Lower leg skin (tissue), 3 donors: ENCODE results near the gene SLC35A3.
"Not testable (repeated sequence)": the region's sequence is repeated elsewhere in the genome, so short reads cannot be mapped to it uniquely, and the experiment has no call there.

Experiments used
- CTCF ChIP-seq, 3 donors: fragments of 450-650 bp; IDR thresholded peaks; one replicate each; pipeline ENCODE4 v1.5.1; 2016; ENCODE audit warnings: antibody characterized with exemption in 3 of 3, mild to moderate bottlenecking in 3 of 3, moderate library complexity in 2 of 3
- POLR2A ChIP-seq, 2 donors: fragments of 450-650 bp; IDR thresholded peaks; one replicate each; pipeline ENCODE4 v1.6.1; 2016 to 2017; ENCODE audit warnings: antibody characterized with exemption in 2 of 2, mild to moderate bottlenecking in 1 of 2, moderate library complexity in 1 of 2

GRCh38 chr1:100047235-100047708, 77.5 kb downstream of the SLC35A3 start:
- not testable (repeated sequence) for TF ChIP-seq POLR2A, CTCF (IDR thresholded peaks at IDR 0.05)
